EH (cell line): ENCODE measurements around the gene H2BK1.

Source experiments
- DNase-seq: peaks from one replicate; pipeline ENCODE4 v3.0.0-alpha.2; 2015; ENCODE audit warnings: low read depth

The H2BK1 gene

DNA sequence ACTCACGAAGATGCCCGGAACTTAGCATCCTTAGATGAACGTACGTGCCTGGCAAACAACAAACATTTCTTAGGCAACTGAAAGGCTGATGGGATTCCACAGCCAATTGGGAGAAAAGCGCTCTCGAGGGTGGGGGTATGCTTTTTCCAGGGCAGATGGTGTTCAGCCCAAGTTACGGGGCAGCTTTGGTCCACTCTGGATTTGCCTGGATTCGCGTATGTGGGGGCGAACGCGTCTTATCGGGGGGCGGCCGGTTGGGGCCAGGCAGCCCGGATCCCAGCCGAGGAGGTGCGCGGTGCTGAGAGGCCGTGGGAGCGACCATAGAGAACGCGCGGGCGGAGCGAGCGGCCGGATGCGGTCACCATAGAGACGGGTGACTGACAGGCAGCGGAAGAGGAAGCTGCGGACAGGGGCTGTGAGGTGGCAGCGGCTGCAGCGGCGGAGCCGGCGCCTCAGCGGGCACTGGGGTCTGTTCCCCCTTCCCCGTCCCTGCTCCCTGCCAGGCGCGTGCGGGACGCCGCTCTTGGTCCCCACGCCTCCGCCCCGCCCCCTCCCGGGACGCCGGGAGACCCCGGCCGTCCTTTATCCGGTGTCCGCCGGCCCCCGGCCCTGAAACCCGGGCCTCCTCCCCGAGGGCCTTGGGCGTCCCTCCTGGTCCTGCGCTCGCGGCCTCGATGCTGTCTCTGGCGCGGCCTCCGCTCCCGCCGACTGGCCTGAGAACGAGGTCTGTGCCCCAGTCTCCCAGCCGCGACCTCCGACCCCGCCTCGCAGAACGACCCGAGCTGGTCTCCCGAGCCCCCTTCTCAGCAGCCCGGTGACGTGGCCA, 22.0 kb upstream of the H2BK1 start, which contains the start of gene CHPF2:
Gene CHPF2, plus strand, starts transcription at position 393 of the 826 bp plus-strand sequence. CDS start 1,529 bp downstream, outside the sequence.
- DNase-seq = peak; percentile 91

DNA sequence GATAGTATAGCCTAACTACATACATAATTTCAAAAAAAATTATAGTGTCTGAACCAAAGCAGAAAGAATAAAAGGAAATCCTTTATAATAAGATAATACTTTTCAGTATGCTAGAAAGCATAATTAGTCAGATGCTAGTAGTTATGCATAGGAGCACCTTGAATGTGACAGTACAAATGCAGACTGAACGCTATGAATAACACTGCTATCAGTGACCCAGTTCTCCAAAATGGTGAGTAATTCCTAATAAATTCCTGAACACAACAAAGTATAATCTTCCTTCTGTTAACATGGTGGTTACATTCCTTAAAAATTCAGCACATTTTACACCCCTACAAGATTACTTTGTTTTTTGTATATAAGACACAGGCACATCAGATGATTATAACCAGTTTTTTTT, 20.8 kb upstream of the H2BK1 start:
- peak; percentile 36 for DNase-seq

DNA sequence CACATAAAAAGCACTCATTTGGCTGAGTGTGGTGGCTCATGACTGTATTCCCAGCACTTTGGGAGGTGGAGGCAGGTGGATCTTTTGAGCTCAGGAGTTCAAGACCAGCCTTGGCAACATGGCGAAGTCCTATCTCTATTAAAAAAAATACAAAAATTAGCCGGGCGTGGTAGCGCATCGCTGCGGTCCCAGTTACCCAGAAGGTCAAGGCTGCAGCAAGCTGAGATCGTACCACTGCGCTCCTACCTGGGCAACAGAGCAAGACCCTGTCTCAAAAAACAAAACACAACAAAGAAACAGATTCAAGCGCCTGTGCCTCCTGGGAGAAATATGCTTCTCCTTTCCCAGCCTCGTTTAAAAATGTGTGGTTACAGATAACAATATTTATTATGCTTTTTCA, 19.0 kb upstream of the H2BK1 start:
- DNase-seq = no peak

DNA sequence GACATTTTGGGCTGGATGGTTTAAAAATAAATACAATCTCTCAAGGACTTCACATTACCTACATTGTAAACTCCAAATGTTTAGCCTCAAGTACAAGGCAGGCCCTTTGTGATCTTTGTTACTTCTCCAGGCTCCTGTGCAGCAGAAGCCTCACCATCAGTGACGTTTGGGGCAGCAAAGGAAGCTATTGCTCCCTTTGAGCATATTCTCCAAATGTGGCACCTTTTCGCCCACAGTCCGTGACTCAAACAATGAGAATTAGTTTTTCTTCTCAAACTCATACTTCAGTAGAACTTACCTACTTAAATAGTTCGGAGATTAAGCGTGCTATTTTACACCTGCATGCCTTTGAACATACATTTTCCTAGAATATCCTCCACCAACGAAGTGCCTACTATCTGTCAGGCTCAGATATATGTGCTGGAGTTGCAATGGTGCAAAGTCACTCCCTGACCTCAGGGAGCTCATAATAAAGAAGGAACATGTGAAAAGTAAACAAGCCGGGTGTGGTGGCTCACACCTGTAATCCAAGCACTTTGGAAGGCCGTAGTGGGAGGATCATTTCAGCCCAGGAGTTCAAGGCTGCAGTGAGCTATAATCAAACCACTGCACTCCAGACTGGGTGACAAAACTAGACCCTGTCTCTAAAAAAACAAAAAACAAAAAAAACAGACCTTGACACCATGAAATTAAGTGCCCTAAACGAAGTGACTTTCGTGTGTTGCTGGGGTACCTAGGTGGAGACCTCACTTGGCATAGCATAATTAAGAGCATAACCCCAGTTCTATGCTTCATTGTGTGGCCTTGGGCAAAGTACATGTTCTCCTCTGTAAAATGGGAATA, 18.0 kb upstream of the H2BK1 start:
- no peak for DNase-seq

DNA sequence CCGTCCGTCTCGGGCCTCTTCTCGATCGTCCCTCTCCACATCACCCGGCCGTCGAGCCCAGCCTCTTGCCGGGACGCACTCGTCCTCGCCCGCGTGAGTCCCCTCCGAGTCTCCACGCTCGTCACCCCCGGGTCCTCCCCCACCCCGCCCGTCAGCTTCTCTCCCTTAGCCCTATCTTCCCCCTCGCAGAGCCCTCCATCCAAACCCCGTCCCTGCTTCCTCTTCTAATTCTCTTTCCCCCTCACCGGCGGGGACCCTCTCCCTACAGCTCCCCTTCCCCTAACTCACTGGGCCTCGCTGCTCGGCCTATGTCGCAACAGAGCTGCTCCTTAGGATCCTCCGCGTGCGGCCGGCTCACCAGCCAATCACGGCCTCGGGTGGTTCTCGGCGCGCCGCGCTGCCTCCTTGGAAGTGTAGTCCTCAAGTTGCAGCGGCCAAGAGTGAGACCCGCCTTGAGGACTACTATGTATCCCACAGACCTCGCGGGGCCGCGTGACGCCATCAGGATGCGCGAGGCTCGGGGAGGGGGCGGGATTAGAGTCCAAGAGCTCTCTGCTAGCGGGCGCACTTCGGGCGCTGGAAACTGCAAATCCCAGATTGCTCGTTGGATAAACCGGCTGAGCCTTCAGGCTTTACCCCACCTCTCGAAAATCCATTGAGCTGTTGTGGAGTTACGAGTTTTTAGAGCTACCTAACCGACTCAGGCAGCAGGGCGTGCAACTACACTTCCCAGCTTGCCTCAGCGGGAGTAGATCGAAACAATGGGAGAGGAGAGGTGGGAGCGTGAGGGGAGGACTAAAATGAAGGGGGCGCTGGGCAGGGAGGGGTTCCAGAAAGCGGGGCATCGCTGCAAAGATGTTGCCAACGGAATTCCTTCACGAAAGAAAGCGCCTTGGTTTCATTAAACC, 16.8 kb upstream of the H2BK1 start, which contains the start of gene ABCF2:
Gene ABCF2, minus strand, starts transcription at position 331 of the 908 bp plus-strand sequence. CDS start 747 bp downstream, outside the sequence.
- DNase-seq = peak; percentile 99

DNA sequence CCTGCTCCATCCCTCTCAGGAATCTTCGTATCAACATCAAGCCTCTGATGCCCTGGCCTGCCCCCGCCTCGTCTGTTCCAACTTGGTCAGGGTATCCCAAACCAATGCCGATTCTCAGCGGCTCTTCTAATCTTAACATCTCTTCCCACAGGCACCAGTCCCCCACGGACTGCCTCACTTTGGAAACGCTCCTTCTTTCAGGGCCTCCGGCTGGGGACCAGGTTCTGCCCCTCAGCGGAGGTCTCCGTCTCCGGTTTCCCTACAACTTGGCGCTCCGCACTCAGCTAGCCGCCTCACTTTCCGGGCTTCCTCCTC, 16.2 kb upstream of the H2BK1 start:
- DNase-seq = no peak

DNA sequence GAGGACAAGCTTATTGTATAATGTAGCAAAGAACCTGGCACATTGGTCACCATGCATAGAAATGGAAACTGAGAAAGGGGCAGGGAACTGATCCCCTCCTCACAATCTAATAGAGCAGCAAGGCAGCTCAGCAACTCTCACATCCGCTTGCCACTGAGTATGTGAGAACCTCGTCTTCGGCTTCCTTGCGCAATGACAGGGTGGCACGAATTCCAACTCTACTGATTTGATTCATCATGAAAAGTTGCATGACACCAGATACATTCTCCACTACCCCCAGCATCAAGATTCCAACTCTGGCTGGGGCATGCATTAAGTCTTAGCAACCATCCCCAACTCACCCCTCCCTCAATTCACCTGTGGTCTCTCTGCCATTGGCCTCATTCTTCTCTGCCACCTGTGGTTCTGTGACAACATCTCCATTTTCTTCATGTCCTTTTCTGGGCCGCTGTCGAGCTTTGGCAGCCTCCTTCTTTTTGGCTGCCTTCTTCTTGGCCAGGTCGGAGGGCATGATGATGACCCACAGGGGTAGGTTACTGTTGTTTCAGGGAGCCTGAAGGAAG, 15.7 kb upstream of the H2BK1 start:
- DNase-seq = no peak

DNA sequence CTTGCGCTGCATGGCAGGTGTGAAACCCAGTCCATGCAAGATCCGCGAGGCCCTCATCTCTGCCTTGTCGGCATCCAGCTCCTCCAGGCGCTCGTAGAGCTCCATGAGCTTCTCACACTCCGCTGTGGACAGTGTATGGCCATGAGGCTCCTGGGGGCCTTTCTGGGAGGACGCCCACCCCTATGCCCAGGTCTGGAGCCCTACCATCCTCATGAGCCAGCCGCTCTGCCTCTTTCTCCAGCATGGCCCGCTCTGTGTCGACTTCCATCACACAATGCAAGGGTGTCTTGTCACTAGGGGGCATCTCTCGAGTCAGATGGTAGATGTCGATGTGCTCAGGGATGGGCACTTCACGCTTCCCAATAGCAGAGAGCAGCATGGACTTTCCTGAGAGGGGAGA, 13.4 kb upstream of the H2BK1 start:
- DNase-seq = no peak

DNA sequence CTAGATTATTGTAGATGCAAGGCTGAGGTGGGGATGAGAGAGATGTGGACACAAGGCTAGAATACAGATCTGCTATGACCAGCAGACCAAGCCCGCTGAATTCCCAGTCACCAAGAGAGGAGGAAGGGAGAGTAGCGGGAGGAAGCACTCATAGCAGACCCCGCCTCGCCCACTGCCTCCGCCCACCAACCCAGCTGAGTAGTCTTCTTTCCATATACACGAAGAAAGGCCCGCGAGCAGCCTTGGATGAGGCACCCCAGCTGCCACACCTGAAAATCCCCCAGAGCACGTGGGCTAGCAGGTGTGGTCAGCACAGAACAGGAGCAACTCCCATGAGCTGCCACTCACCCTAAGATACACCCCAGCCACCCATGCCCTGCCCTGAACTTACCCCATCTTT, 7.9 kb upstream of the H2BK1 start:
- no peak for DNase-seq

DNA sequence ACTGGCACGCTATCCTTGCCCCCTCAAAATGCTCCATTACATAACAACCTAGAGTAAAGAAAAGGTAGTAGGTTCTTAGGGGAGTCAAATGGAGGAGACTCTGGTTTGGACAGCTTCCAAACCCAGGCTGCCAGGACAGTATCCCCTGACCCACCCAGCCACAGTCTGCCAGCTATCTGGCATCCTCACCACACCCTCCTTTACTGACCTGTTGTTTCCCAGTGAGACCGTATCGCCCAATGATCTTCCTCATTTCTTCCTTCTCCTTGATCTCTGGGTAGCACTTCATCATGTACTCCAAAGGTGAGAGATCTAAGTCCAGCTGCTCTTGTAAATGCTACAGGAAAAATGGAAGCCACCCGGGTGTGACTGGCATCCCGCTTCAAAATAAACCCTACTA, 5.1 kb upstream of the H2BK1 start:
- DNase-seq = no peak

DNA sequence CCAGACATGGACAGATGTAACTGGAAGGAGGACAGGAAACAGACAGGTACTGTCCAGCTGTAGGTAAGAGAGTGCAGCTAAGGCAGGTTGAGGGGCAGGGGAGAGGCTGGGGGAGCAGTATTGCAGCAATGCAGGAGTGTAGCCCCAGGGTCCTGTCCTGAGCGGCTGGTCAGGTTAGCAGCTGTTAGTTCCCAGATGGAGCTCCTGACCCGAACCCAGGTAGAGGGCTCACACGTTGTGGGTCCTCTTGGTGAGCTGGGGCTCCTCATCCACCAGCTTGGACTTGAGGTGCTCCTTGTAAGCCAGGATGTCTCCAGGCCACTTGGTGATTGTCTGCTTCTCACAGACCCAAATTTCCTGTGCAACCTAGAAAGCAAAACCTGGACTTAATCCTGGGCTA, 3.5 kb upstream of the H2BK1 start:
- DNase-seq = no peak

DNA sequence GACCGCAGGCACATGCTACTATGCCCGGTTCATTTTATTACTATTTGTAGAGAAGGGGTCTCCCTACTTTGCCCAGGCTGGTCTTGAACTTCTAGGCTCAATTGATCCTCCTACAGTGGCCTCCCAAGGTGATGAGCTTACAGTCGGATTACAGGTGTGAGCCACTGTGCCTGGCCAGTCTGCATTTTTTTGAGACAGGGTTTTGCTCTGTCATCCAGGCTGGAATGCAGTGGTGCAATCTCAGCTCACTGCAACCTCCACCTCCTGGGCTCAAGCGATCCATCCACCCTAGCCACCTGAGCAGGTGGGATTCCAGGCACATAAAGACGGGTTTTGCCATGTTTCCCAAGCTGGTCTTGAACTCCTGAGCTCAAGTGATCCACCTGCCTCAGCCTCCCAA, 2.3 kb upstream of the H2BK1 start:
- DNase-seq = no peak

DNA sequence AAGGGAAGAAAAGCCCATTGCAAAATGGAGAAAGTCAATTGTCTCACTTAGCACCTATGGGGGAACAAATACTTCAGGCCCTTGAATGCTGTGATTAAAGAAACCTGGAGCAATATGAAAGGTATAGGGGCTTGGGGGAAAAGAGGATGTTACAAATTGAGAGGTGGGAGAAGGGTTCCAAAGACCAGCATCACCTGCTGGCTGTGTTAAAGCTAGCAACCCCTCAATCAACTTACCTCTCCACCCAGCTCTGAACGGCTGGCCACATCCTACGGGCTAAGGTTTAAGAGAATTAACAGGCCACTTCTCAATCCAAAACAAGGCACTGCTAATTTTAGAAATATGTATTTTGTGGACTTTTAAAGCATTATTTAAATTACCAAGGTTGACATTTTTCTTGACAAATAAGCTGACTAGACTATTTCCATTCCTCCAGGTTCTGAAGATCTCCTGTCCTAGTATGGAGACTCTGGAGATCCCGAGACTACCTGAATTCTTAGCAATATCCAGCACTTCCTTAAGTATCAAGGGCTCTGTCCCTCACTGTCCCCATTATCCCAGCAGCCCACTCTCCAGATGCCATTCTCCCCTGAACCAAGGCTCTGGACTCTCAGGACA, 976 bp upstream of the H2BK1 start:
- DNase-seq = no peak

DNA sequence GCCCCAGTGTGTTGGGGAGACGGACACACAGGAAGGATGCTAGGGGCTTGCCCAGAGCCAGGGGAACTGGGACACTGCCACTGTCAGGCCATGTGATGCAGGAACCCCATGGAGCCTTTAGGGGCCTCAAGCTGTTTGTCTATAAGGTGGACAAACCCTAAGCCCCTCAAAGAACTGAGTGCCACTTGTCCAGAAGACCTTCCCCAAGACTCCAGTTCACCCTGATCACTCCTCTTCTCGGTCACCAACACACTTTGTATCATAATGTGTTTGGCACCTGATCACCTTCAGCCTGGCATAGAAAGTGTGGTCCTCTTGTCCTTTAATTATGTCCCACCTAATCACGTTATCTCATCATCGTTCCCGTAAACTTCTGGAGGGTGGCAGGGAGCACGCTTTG, 700 bp downstream of the H2BK1 start:
- no peak for DNase-seq

DNA sequence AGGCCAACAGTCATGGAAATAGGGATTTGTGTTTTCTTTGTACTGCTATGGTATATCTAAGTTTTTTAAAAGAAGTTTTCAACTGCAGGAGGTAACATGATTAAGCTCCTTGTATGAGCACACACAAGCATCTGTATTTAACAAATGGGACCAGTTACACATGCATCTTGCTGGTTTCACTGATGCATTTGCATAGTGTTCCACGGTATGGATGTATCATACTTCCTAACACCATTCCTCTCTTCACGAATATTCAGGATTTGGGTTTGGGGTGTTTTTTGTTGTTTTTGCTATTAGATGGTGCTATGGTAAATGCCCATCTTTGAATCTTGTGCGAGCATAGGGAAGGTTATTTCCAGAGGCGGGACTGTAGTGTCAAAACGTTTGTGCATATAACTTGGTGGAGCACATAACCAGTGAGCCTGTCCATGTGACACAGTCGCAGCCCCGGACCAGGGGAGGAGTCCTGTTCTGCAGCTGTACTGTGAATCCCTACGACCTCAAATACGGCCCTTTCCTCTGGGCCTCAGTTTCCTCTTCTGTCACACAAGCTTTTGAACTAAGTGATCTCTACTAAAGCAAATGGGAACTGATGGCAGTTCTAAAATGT, 1.9 kb downstream of the H2BK1 start:
- DNase-seq = no peak

DNA sequence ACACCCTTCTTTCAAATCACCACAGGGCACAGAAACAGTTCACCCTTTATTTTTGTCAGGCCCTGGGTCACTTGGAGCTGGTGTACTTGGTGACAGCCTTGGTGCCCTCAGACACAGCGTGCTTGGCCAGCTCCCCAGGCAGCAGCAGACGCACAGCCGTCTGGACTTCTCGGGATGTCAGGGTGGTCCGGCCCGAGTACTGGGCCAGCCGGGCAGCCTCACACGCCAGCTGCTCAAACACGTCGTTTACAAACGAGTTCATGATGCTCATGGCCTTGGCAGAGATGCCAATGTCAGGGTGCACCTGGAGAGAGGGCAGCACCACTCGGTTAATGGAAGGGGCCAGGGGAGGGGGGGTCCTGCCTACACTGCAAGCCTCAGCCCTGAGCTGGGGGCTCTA, 2.5 kb downstream of the H2BK1 start:
- no peak for DNase-seq

DNA sequence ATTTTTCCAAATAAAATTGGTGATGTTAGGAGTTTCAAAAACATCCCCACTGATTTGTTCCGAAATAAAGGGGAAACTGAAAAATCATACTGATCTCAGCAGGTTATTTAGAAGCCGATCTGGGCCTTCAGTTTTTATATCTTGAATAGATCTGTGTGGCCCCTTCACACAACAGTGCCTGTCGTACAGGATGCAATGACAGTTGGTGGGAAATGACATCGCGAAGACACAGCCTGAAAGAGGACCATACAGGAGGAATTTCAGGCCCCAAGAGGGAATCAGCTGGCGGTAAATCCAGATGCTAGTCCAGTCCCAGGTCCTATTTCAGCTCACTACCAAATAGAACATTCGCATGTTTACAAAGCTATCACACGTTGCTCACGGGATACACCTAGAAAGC, 3.0 kb downstream of the H2BK1 start:
- no peak for DNase-seq

DNA sequence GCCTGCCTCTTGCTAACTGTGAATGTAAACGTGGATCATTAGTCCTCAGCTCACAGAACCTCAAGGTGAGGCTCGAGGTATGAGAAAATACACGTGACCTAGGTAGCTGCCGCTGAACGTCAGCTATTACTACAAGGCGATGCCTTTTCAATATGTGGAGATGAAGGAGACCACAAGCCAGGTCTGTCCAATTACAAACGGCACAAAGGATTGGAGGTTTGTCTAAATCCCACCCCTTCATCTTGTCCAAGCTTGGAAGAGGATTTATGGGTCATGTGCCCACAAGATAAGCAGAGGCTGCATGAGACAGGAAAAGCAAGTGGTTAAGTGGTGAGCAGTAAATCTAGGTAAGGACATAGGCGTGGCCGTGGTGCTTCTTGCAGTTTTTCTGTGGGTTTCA, 3.4 kb downstream of the H2BK1 start:
- no peak for DNase-seq

DNA sequence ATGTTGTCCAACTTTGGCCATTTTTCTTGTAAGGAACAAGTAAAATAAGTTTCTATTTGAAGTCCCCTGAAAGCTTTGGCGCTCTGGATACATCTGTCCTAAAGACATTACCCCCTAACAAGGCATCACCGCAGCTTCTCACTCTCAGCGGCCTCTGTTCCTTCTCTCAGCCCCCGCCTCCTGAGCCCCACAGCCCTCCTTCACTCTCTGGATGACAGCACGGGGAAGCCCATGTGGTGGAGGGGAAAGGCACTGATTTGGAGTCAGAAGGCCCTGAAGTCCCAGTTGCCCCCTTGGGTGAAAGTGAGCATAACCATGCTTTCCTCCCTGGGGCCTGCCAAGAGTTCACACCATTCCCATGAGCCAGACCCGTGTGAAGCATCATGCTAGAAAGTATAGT, 4.6 kb downstream of the H2BK1 start:
- DNase-seq = no peak

DNA sequence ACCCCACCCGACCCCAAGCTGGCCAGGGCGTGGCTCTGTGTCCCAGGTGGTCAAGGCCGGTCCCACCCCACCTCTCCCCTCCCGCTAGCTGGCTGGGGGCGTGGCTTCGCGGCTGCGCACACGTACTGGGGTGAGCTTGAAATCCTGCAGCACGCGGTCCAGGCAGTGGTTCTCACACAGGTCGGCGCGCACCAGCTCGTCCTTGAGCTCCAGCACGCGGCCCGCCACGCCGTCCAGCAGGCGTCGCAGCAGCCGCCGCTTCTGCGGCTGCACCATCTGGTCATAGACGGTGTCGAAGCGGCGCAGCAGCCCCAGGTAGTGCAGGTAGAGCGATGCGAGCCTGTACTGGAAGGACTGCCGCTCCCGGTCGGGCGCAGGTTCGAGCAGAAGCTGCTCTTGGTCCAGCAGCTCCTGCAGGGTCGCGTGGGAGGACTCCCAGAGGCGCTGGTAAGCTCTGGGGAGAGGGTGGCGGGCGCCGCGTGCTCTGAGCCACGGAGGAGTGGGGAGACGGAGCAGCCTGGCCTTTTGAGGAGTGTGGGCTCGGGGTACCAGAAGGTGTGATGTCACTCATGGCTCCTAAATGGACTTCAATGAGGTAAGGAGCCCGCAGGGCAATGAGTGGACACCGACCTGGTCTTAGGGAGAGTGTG, 5.8 kb downstream of the H2BK1 start:
- DNase-seq = no peak

DNA sequence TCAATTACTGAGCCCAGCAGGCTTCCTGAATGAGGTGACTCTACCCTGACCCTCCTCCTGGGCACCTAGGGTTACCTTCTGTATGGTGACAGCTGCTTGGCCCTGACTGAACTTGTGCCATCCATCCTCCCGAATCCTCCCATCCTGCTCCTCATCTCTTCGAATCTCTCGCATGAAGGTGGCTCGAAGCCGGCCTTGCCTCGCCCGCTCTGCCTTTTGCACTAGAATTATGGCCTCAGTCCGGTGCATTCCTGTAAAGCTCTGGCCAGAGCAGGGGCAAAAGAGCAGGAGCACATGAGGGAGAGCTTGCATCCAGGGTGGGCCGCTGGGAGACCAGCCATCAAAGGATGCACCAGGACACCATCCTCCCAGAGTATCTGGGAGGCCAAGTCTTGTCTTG, 7.5 kb downstream of the H2BK1 start:
- DNase-seq = no peak
